IMR-90 (cell line): ENCODE results near the gene COLEC11. TPM values are rescaled to one million over a fixed set of nuclear protein-coding genes. Genes with fewer than 3 reads are reported as not detected.

Experiments
- ATAC-seq: fragments of 200-7000 bp; cut with Tn5 transposase; 2 replicates; pipeline ENCODE4 v1.9.1; 2020; ENCODE audit warnings: low read depth, mild to moderate bottlenecking, moderate library complexity
- BruUV-seq: library from RNA; stranded (reverse); fragments of 400-500 nt; replicated peaks from 2 replicates; lab custom pipeline; 2021; lab: Mats Ljungman, UMichigan
- CTCF ChIA-PET: fragments of 300-600 bp; formaldehyde crosslinking; extraction: SDS; loops from one replicate; lab custom pipeline; 2021; ENCODE audit warnings: antibody characterized with exemption; lab: Yijun Ruan, JAX
- POLR2A ChIA-PET: fragments of 300-600 bp; sonication (Branson Sonifier 250); formaldehyde crosslinking; loops from one replicate; lab custom pipeline; 2022; ENCODE audit warnings: antibody characterized with exemption; ENCODE audit not compliant: unreplicated experiment; lab: Charles Lee
- DNase-seq: peaks from one replicate; pipeline ENCODE4 v3.0.0; 2013
- H2AFZ ChIP-seq: replicated peaks from 2 replicates; pipeline ENCODE3; 2013; ENCODE audit warnings: low read length, mild to moderate bottlenecking; ENCODE audit not compliant: poor library complexity
- H2AK5ac ChIP-seq: 2 replicates; pipeline ENCODE4 v1.6.1; 2013; ENCODE audit warnings: low read depth, low read length, inconsistent platforms
- H2AK9ac ChIP-seq: replicated peaks from 2 replicates; pipeline ENCODE3; 2013; ENCODE audit warnings: mild to moderate bottlenecking, low read depth, low read length, moderate library complexity; ENCODE audit not compliant: poor library complexity
- H2BK120ac ChIP-seq: 2 replicates; pipeline ENCODE4 v1.6.1; 2013; ENCODE audit warnings: low read depth, low read length, inconsistent platforms
- H2BK15ac ChIP-seq: 3 replicates; pipeline ENCODE4 v1.6.1; 2013; ENCODE audit warnings: low read depth, low read length, inconsistent platforms
- H2BK20ac ChIP-seq: 2 replicates; pipeline ENCODE4 v1.6.1; 2013; ENCODE audit warnings: low read depth, mild to moderate bottlenecking, inconsistent platforms, low read length, moderate library complexity
- H2BK5ac ChIP-seq: 2 replicates; pipeline ENCODE4 v1.6.1; 2013; ENCODE audit warnings: mild to moderate bottlenecking, low read depth, low read length, inconsistent platforms; ENCODE audit not compliant: poor library complexity, severe bottlenecking
- H3K14ac ChIP-seq: replicated peaks from 2 replicates; pipeline ENCODE4 v1.6.1; 2013; ENCODE audit warnings: low read depth, low read length, inconsistent platforms
- H3K18ac ChIP-seq: 2 replicates; pipeline ENCODE4 v1.6.1; 2013; ENCODE audit warnings: low read depth, low read length, control low read depth
- H3K23ac ChIP-seq: 2 replicates; pipeline ENCODE4 v1.6.1; 2013; ENCODE audit warnings: low read depth, low read length, inconsistent platforms
- H3K27ac ChIP-seq: 2 replicates; pipeline ENCODE4 v1.5.1; 2013; ENCODE audit warnings: mild to moderate bottlenecking, control low read depth, low read length; ENCODE audit not compliant: insufficient read depth
- H3K27me3 ChIP-seq: 2 replicates; pipeline ENCODE4 v1.6.1; 2013; ENCODE audit warnings: low read length; ENCODE audit not compliant: control insufficient read depth, insufficient read depth
- H3K36me3 ChIP-seq: 2 replicates; pipeline ENCODE4 v1.6.1; 2013; ENCODE audit warnings: low read length, mixed read lengths; ENCODE audit not compliant: control insufficient read depth, insufficient read depth
- H3K4ac ChIP-seq: 2 replicates; pipeline ENCODE4 v1.6.1; 2013; ENCODE audit warnings: low read depth, low read length, inconsistent platforms
- H3K4me1 ChIP-seq: 2 replicates; pipeline ENCODE4 v1.6.1; 2013; ENCODE audit warnings: low read length, mixed read lengths; ENCODE audit not compliant: control insufficient read depth, insufficient read depth
- H3K4me2 ChIP-seq: 2 replicates; pipeline ENCODE4 v1.6.1; 2013; ENCODE audit warnings: low read depth, mild to moderate bottlenecking, control low read depth, low read length, moderate library complexity
- H3K4me3 ChIP-seq: 2 replicates; pipeline ENCODE4 v1.5.1; 2013; ENCODE audit warnings: low read depth, mild to moderate bottlenecking, control low read depth, low read length, moderate library complexity; ENCODE audit not compliant: insufficient read depth
- H3K56ac ChIP-seq: 2 replicates; pipeline ENCODE4 v1.6.1; 2013; ENCODE audit warnings: low read length, inconsistent platforms; ENCODE audit not compliant: insufficient read depth; ENCODE audit errors: extremely low read depth
- H3K79me1 ChIP-seq, 2 experiments: 2 replicates each; pipeline ENCODE4 v1.6.1; 2013; ENCODE audit warnings: low read length in 2 of 2, inconsistent platforms in 1 of 2, low read depth in 1 of 2
- H3K9ac ChIP-seq: 2 replicates; pipeline ENCODE4 v1.6.1; 2013; ENCODE audit warnings: low read depth, low read length, control low read depth
- H3K9me1 ChIP-seq: 2 replicates; pipeline ENCODE4 v1.6.1; 2013; ENCODE audit warnings: low read length, inconsistent platforms; ENCODE audit not compliant: insufficient read depth
- H3K9me3 ChIP-seq: 2 replicates; pipeline ENCODE4 v1.6.1; 2013; ENCODE audit warnings: low read length; ENCODE audit not compliant: control insufficient read depth, insufficient read depth
- H4K20me1 ChIP-seq: 2 replicates; pipeline ENCODE4 v1.6.1; 2013; ENCODE audit warnings: low read length, inconsistent platforms; ENCODE audit not compliant: insufficient read depth
- H4K5ac ChIP-seq: 2 replicates; pipeline ENCODE4 v1.6.1; 2013; ENCODE audit warnings: mild to moderate bottlenecking, low read depth, low read length, control low read depth
- H4K8ac ChIP-seq, 2 experiments: 2 replicates each; pipeline ENCODE4 v1.6.1; 2013; ENCODE audit warnings: low read depth in 2 of 2, low read length in 2 of 2, control low read depth in 1 of 2, inconsistent platforms in 1 of 2
- H4K91ac ChIP-seq: 2 replicates; pipeline ENCODE4 v1.6.1; 2013; ENCODE audit warnings: low read depth, low read length, inconsistent platforms; ENCODE audit not compliant: insufficient read depth
- BHLHE40 ChIP-seq: fragments of 150-350 bp; IDR thresholded peaks from 2 replicates; pipeline ENCODE4 v1.6.1; 2016; ENCODE audit warnings: mild to moderate bottlenecking, low read depth, low read length
- CEBPB ChIP-seq: IDR thresholded peaks from 2 replicates; pipeline ENCODE4 v1.6.1; 2012; ENCODE audit warnings: low read depth, low read length, improper control_type of control experiment
- CTCF ChIP-seq: conservative IDR thresholded peaks from 2 replicates; pipeline ENCODE4 v1.5.1; 2012; ENCODE audit warnings: mild to moderate bottlenecking, low read depth, low read length, improper control_type of control experiment
- ELK1 ChIP-seq: fragments of 150-350 bp; IDR thresholded peaks from 2 replicates; pipeline ENCODE4 v1.6.1; 2016; ENCODE audit warnings: low read depth, mild to moderate bottlenecking, low read length, moderate library complexity, borderline replicate concordance
- FOS ChIP-seq: fragments of 150-350 bp; IDR thresholded peaks from 2 replicates; pipeline ENCODE4 v1.6.1; 2016; ENCODE audit warnings: low read depth, low read length
- MAFK ChIP-seq: IDR thresholded peaks from 2 replicates; pipeline ENCODE4 v1.6.1; 2012; ENCODE audit warnings: low read depth, low read length, improper control_type of control experiment
- MAZ ChIP-seq: IDR thresholded peaks from 2 replicates; pipeline ENCODE4 v1.6.1; 2012; ENCODE audit warnings: low read depth, mild to moderate bottlenecking, low read length, improper control_type of control experiment, moderate library complexity, borderline replicate concordance
- MXI1 ChIP-seq: IDR thresholded peaks from 2 replicates; pipeline ENCODE4 v1.6.1; 2012; ENCODE audit warnings: low read depth, mild to moderate bottlenecking, low read length, moderate library complexity, borderline replicate concordance
- NFE2L2 ChIP-seq: fragments of 150-350 bp; IDR thresholded peaks from 2 replicates; pipeline ENCODE4 v1.6.1; 2016; ENCODE audit warnings: low read depth, mild to moderate bottlenecking, low read length
- POLR2A ChIP-seq: IDR thresholded peaks from 2 replicates; pipeline ENCODE4 v1.6.1; 2012; ENCODE audit warnings: mild to moderate bottlenecking, low read depth, low read length
- RAD21 ChIP-seq: IDR thresholded peaks from 2 replicates; pipeline ENCODE4 v1.6.1; 2012; ENCODE audit warnings: low read length, improper control_type of control experiment
- RCOR1 ChIP-seq: IDR thresholded peaks from 2 replicates; pipeline ENCODE4 v1.6.1; 2012; ENCODE audit warnings: mild to moderate bottlenecking, low read length, improper control_type of control experiment; ENCODE audit not compliant: insufficient replicate concordance
- RFX5 ChIP-seq: IDR thresholded peaks from 2 replicates; pipeline ENCODE4 v1.8.0; 2012; ENCODE audit warnings: low read depth, mild to moderate bottlenecking, low read length, moderate library complexity
- SMC3 ChIP-seq: fragments of 150-350 bp; IDR thresholded peaks from 2 replicates; pipeline ENCODE4 v1.6.1; 2016; ENCODE audit warnings: low read depth, mild to moderate bottlenecking, antibody characterized with exemption, low read length, moderate library complexity
- WGBS, 2 experiments: methylation state at CpG; one replicate each; pipeline versions ENCODE4 v1.1.5 to v1.1.7; 2013; ENCODE audit warnings: missing lambda C conversion rate in 2 of 2; ENCODE audit not compliant: insufficient read length in 1 of 2; ENCODE audit errors: extremely low coverage in 2 of 2; 5-methylcytosine and 5-hydroxymethylcytosine counted together
- dilution Hi-C: fragments of 300-500 bp; cut with HindIII; formaldehyde crosslinking; loops from one replicate; pipeline ENCODE4 v1.14.3; 2018; ENCODE audit warnings: low sequenced_read_pairs; ENCODE audit not compliant: unreplicated experiment
- in situ Hi-C: fragments of 300-500 bp; cut with MboI; formaldehyde crosslinking; loops from 3 replicates; pipeline ENCODE4 v1.14.3; 2019; ENCODE audit warnings: low sequenced_read_pairs, inconsistent platforms, mixed read lengths
- intact Hi-C: fragments of 100-400 bp; cut with micrococcal nuclease; formaldehyde crosslinking; loops from 2 replicates; pipeline ENCODE4 v1.10.0; 2022
- polyA plus RNA-seq, 3 experiments: library from polyadenylated mRNA; depleted of rRNA; stranded (reverse); fragments of >200 nt; gene quantifications; 2 replicates each; pipeline ENCODE4 v1.2.3, GENCODE V29; 2012; ENCODE audit warnings: low replicate concordance in 1 of 3
- total RNA-seq: library from RNA; depleted of rRNA; stranded (reverse); fragments of >200 nt; gene quantifications from 2 replicates; pipeline ENCODE4 v1.2.3, GENCODE V29; 2012
- TF ChIP-seq, protein P1 (sequence below): fragments of 150-350 bp; IDR thresholded peaks from 2 replicates; pipeline ENCODE4 v1.6.1; 2017; ENCODE audit warnings: mild to moderate bottlenecking, antibody characterized with exemption, low read length, low read depth

Gene COLEC11
- total and polyA plus RNA-seq, 2 of the 4 experiments (the other 2 are of a cell fraction) = under 0.01 to 0.24 TPM

DNA sequence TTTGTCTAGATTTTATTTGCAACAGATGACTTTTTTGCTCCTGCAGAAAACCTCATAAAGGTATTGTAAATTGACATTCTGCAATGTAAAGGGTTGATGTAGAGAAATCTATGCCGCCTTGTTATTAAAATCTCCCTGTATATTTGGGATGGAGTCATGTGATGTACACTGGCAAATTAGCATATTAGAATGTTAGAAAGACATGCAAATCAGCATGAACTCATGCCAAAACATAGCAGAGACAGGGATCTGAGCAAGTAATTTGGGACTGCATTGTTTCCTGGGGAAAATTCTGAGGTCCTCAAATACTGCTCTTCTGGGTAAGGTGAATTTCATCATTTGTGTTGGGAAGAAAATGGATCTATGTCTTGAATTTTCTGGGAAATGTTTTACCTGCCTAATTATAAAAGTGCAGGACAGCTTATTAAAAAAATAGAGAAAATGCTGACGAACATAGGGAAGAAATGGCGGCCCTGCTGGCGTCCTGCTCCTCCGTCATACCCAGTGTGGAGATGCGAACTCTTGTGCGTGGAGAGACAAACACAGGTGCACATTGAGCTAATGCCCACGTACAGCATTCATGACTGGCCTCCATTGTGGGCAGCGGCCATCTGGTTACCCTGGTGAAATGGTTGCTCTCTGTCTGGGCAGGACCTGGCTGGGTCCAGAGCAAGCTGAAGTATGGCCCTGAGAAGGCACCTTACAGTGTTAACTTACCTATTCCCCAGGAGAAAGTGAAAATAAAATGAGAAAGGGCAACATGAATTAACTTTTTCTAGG is 79.3 kb downstream of the COLEC11 start:
- POLR2A ChIA-PET = no interaction called here
- CTCF ChIA-PET = no interaction called here
- dilution Hi-C loops = no loop called here
- TF ChIP-seq MAFK = no peak
- no peak for TF ChIP-seq NFE2L2
- no peak for TF ChIP-seq CEBPB
- no peak for TF ChIP-seq SMC3
- TF ChIP-seq, protein P1, sequence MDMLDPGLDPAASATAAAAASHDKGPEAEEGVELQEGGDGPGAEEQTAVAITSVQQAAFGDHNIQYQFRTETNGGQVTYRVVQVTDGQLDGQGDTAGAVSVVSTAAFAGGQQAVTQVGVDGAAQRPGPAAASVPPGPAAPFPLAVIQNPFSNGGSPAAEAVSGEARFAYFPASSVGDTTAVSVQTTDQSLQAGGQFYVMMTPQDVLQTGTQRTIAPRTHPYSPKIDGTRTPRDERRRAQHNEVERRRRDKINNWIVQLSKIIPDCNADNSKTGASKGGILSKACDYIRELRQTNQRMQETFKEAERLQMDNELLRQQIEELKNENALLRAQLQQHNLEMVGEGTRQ = no peak
- TF ChIP-seq RCOR1 = no peak
- TF ChIP-seq FOS = no peak
- no peak for TF ChIP-seq BHLHE40
- no peak for TF ChIP-seq RFX5
- no peak for TF ChIP-seq POLR2A
- no peak for TF ChIP-seq MXI1
- no peak for TF ChIP-seq MAZ
- TF ChIP-seq RAD21 = no peak
- no peak for TF ChIP-seq ELK1
- no peak for TF ChIP-seq CTCF

More for the DNA sequence above, 79.3 kb downstream of the COLEC11 start:
- Histone ChIP-seq H3K4me1 (no peaks in the 10 kb centered on the region), H2AK9ac (no peak overlapping the region), H2AK5ac (no peak overlapping the region), H4K91ac (no peak overlapping the region), H2BK5ac (no peak overlapping the region), H3K23ac (no peak overlapping the region), H3K56ac (no peak overlapping the region), H3K36me3 (no peaks in the 10 kb centered on the region), H3K14ac (no peak overlapping the region), H3K9me1 (no peaks in the 10 kb centered on the region), H4K20me1 (no peaks in the 10 kb centered on the region), H3K27ac (no peak overlapping the region), H2BK20ac (no peak overlapping the region), H2BK15ac (no peak overlapping the region), H4K5ac (no peak overlapping the region), H3K18ac (no peak overlapping the region), H3K4me2 (no peak overlapping the region), H2BK120ac (no peak overlapping the region), H3K9ac (no peak overlapping the region), H2AFZ (no peak overlapping the region), H3K79me1 (no peaks in the 10 kb centered on the region), H3K27me3 (peaks cover 8% of the 10 kb centered on the region), H3K9me3 (no peaks in the 10 kb centered on the region), H3K4ac (no peak overlapping the region), H3K4me3 (no peak overlapping the region), H4K8ac (no peak overlapping the region)
- intact Hi-C loops = no loop called here
- BruUV-seq = no TSS peak
- ATAC-seq (no peak), DNase-seq (no peak)
- 82% methylated on average over 6 of the region's 9 CpGs; no CpG with 5 or more reads in 1 of the 2 experiments for WGBS, 2 experiments
- in situ Hi-C loops = loop anchor here (25.0 kb wide), 1 partner anchor 1812 kb away; no protein-coding TSS in a partner anchor
